GM12874 (cell line): ENCODE measurements around the gene PSTPIP2.

Experiments
- CTCF ChIP-seq: IDR thresholded peaks from 2 replicates; pipeline ENCODE4 v1.5.1; 2011; ENCODE audit warnings: low read depth, mild to moderate bottlenecking, control low read depth, low read length, moderate library complexity; ENCODE audit not compliant: insufficient read depth

The PSTPIP2 gene

DNA sequence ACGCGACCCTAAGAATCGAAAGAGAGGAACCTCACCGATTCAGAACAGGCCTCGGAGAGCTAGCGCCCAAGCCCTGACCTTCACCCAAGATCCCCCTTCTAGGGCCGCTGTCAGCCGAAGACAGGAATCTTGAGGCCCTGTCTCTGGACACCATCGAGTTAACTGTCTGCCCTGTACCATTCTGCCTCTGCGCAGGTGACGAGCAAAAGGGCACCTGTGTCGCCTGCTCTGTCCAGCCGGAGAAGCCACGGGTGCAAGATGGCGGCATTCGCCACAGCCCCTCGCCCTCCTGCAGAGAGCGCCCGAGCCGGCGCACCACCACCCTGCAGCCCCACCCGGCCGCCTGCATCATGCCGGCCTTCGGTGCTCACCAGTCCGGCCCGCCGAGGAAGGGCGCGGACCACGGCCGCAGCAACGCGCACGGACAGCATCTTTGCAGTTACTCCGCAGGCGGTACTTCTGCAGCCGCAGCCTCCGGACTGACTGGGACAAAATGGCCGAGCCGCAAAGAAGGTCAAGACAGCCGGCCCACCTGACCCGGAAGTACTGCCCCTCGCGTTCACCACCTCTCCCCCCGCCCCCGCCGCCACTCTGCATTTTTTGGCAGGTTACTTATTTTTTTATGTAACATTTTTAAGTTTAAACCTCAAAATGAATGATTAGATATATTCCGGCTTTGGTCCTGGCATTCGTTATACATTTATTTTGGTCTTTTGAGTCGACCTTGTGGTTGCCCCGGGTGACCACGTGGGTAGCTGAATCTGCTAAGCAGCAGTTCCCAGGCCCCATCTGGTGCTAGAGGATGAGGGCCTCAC lies 25.9 kb upstream of the PSTPIP2 start, which contains the start of gene ATP5F1A:
Gene ATP5F1A, minus strand, starts transcription at position 496 of the 815 bp plus-strand sequence. Its CDS starts 65 bp downstream, at position 431.
- peak; percentile 16; the same call in 1 of the 2 replicates for TF ChIP-seq CTCF

DNA sequence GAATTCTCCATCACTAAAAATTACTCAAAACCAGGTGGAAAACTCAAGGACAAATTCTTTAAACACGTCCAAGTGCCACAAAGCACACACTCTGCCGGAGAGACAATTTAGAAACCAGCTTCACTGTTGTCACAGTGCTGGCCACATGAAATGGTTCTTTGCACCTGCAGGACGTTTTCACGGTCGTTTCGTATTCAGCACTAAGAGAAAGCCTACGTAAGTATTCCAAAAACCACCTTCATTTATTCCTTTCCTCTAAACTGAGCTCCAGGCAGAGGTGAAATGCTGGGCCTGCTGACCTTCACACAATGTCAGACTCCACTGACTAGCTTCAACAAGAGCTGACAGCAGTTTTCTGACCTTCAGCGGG lies 25.4 kb upstream of the PSTPIP2 start:
- TF ChIP-seq CTCF, result no peak

DNA sequence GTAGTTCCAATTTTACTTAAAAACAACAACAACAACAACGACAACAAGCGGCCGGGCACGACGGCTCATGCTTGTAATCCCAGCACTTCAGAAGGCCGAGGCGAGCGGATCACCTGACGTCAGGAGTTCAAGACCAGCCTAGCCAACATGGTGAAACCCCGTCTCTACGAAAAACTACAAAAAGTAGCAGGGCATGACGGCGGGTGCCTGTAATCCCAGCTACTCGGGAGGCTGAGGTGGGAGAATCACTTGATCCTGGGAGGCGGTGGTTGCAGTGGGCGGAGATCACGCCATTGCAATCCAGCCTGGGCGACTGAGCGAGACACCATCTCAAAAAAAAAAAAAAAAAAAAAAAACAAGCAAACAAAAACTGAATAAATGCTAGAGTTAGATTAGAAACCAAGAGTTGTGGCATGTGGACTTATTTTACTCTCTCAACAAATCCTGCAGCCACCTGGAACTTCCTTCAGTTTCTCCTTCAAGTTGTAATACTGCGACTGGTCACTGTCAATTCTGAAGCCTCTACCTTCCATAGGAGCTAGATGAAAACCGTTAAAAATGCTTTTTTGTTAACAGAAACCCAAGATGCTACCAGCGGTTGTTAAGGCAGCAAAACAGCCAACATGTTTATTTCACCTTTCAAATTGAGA lies 24.7 kb upstream of the PSTPIP2 start:
- no peak for TF ChIP-seq CTCF

DNA sequence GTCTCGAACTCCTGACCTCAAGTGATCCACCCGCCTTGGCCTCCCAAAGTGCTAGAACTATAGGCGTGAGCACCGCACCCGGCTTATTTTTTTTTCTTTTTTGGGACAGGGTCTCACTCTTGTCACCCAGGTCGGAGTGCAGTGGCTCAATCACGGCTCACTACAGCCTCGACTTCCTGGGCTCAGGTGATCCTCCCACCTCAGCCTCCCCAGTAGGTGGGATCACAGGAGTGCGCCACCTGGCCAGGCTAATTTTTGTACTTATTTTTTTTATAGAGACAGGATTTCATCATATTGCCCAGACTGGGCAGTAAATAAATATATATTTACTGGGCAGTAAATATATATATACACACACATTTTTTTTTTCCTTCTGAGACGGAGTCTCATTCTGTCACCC lies 23.5 kb upstream of the PSTPIP2 start:
- no peak for TF ChIP-seq CTCF

GRCh38 chr18:46084431-46084830 lies 12.4 kb upstream of the PSTPIP2 start:
- no peak for TF ChIP-seq CTCF

DNA sequence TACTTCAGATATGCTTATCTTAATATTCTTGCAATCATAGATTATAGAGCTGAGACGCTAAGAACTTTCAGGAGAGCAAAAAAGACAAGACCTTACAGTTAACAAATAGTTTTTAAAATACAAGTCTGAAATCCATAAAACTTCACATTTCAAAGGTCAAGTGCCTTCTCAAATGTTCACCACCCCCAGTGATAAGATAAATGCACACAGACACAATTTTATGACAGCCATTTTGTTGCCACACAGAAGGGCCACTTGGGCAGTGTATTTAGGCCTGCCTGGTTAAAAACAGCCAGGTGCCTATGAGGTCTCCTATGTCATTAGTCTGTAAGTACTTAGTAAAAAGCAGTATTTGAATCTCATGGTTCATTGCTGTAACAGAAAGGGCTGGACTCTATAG lies 8.1 kb upstream of the PSTPIP2 start:
- TF ChIP-seq CTCF, result no peak

- TF ChIP-seq CTCF, result no peak
Measured at GRCh38 chr18:46079336-46079735, 7.3 kb upstream of the PSTPIP2 start.
